Heart left ventricle (tissue), 13 donors: ENCODE measurements around the gene GRM5.

ENCODE experiments used
- CTCF ChIP-seq, 12 donors: fragments of 200-600 bp; sonication (generic) in 4 of 12; IDR thresholded peaks; one replicate each; pipeline versions ENCODE4 v1.5.0 to v1.8.0; 2018 to 2022; ENCODE audit warnings: antibody characterized with exemption in 12 of 12, mild to moderate bottlenecking in 5 of 12
- POLR2A ChIP-seq, 2 donors: fragments of 450-650 bp; IDR thresholded peaks; one replicate each; pipeline ENCODE4 v1.6.1; 2017; ENCODE audit warnings: antibody characterized with exemption in 2 of 2, mild to moderate bottlenecking in 2 of 2, moderate library complexity in 2 of 2
- donor health status: ischemic (EF 13 %, LVEDD 7.1; RV severe dilation, severe dysfunction).
- donor health status: DM: no; HTN: yes; CAD: no.
- donor health status: DM: no; HTN: no; CAD: no.
- donor health status: ischemic (EF 25% LVEDD 6.9; RV normal size, moderate dysfunction).
- donor health status: ischemic (EF 25% LVEDD 5.7; RV mildly dilated, moderate dysfunction).
- donor health status: ischemic (EF 35%, LVEDD 5.7; RV mildly dilated, moderate dysfunction).
- donor health status: nonischemic (EF 11% LVEDD 7.7; RV severe dilation, severe dysfunction).
- donor health status: DM: yes; HTN: yes; CAD: no.
- donor health status: PGD.
- donor health status: ischemic (EF 29% LVEDD 5.4; RV normal size, mild dysfunction).
- donor health status: nonischemic (EF 23%, LVEDD 6.1; RV moderate dilation, normal function).

- no peak for TF ChIP-seq POLR2A (IDR thresholded peaks at IDR 0.05)
- TF ChIP-seq CTCF (IDR thresholded peaks at IDR 0.05): no peak
Measured at GRCh38 chr11:88604260-88604659, 461.5 kb downstream of the GRM5 start.
